ENCODE results near the gene PLA2R1. TPM values are rescaled to one million over a fixed set of nuclear protein-coding genes. Genes with fewer than 3 reads are reported as not detected.

The PLA2R1 gene
- total RNA-seq, 1 experiment from 2014 or later: 8.4 TPM

GRCh38 chr2:160044728-160045127 lies 17.7 kb downstream of the PLA2R1 start:
- peaks cover 23% of the 10 kb centered on the region for H3K4me1 Mint-ChIP-seq (ENCODE audit: insufficient read depth, unreplicated experiment)
- no peak for TF ChIP-seq CTCF (IDR thresholded peaks at IDR 0.05; ENCODE audit: unreplicated experiment)
- CTCF ChIA-PET: interaction anchor here (0.8 kb wide), 1 partner anchor 26 kb away, joined by 3 read pairs; no protein-coding TSS in a partner anchor
- no peak overlapping the region for H3K4me3 Mint-ChIP-seq (ENCODE audit: unreplicated experiment)
- peak overlapping the region; percentile 72 for H3K27ac Mint-ChIP-seq (ENCODE audit: low read depth, unreplicated experiment)
- no peaks in the 10 kb centered on the region for H3K9me3 Mint-ChIP-seq (ENCODE audit: unreplicated experiment)
- intact Hi-C loops (cut with micrococcal nuclease): no loop called here
- H3K27me3 Mint-ChIP-seq (ENCODE audit: insufficient read depth, unreplicated experiment): no peaks in the 10 kb centered on the region
- no TSS peak for BruUV-seq (replicated peaks)
- DNase-seq (ENCODE audit: unreplicated experiment): no peak
- H3K36me3 Mint-ChIP-seq (ENCODE audit: insufficient read depth, unreplicated experiment): peaks cover 24% of the 10 kb centered on the region
- POLR2A ChIA-PET: no interaction called here

DNA sequence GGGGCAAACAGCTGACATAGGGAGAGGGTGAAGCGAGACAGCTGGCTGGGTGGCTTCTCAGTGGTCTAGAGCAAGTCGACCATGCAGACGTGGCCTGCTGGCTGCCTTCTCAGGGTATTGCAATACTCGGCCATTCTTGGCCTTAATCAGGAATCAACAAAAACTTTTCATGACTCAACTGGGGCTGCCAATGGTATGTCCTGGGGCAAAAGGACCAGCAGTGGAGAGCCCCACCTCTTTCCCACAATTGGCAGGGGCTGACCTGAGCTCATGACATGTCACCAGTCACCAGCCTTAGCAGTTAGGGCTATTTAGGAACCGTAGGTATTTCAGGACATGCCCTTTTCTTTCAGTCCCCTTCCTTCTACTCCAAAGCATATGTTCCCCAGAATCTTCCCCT lies 19.1 kb downstream of the PLA2R1 start:
- H3K36me3 Mint-ChIP-seq (ENCODE audit: insufficient read depth, unreplicated experiment): peaks cover 24% of the 10 kb centered on the region
- no peaks in the 10 kb centered on the region for H3K27me3 Mint-ChIP-seq (ENCODE audit: insufficient read depth, unreplicated experiment)
- H3K4me3 Mint-ChIP-seq (ENCODE audit: unreplicated experiment): no peak overlapping the region
- TF ChIP-seq CTCF (IDR thresholded peaks at IDR 0.05; ENCODE audit: unreplicated experiment): no peak
- peak; percentile 86 for DNase-seq (ENCODE audit: unreplicated experiment)
- intact Hi-C loops (cut with micrococcal nuclease): no loop called here
- CTCF ChIA-PET: interaction anchor here (1.1 kb wide), 1 partner anchor 13 kb away, joined by 5 read pairs; no protein-coding TSS in a partner anchor
- no TSS peak for BruUV-seq (replicated peaks)
- H3K4me1 Mint-ChIP-seq (ENCODE audit: insufficient read depth, unreplicated experiment): peaks cover 29% of the 10 kb centered on the region
- H3K27ac Mint-ChIP-seq (ENCODE audit: low read depth, unreplicated experiment): no peak overlapping the region
- POLR2A ChIA-PET: interaction anchor here (0.6 kb wide), 1 partner anchor 187 kb away, joined by 3 read pairs; no protein-coding TSS in a partner anchor
- H3K9me3 Mint-ChIP-seq (ENCODE audit: unreplicated experiment): no peaks in the 10 kb centered on the region

GRCh38 chr2:160042054-160042453 lies 20.4 kb downstream of the PLA2R1 start:
- ChIA-PET POLR2A (interaction anchor here (1.5 kb wide), 1 partner anchor 67 kb away, joined by 3 read pairs; no protein-coding TSS in a partner anchor), CTCF (no interaction called here)
- H3K36me3 Mint-ChIP-seq (ENCODE audit: insufficient read depth, unreplicated experiment): peaks cover 24% of the 10 kb centered on the region
- no peak overlapping the region for H3K4me3 Mint-ChIP-seq (ENCODE audit: unreplicated experiment)
- TF ChIP-seq CTCF (IDR thresholded peaks at IDR 0.05; ENCODE audit: unreplicated experiment): no peak
- BruUV-seq (replicated peaks): no TSS peak
- H3K9me3 Mint-ChIP-seq (ENCODE audit: unreplicated experiment): no peaks in the 10 kb centered on the region
- no peak overlapping the region for H3K27ac Mint-ChIP-seq (ENCODE audit: low read depth, unreplicated experiment)
- intact Hi-C loops (cut with micrococcal nuclease): no loop called here
- H3K4me1 Mint-ChIP-seq (ENCODE audit: insufficient read depth, unreplicated experiment): peaks cover 29% of the 10 kb centered on the region
- H3K27me3 Mint-ChIP-seq (ENCODE audit: insufficient read depth, unreplicated experiment): no peaks in the 10 kb centered on the region
- no peak for DNase-seq (ENCODE audit: unreplicated experiment)

GRCh38 chr2:160041091-160041490 lies 21.3 kb downstream of the PLA2R1 start:
- no peak for TF ChIP-seq CTCF (IDR thresholded peaks at IDR 0.05; ENCODE audit: unreplicated experiment)
- Mint-ChIP-seq H3K36me3 (ENCODE audit: insufficient read depth, unreplicated experiment) (peaks cover 24% of the 10 kb centered on the region), H3K4me1 (ENCODE audit: insufficient read depth, unreplicated experiment) (peaks cover 29% of the 10 kb centered on the region), H3K4me3 (ENCODE audit: unreplicated experiment) (no peak overlapping the region), H3K9me3 (ENCODE audit: unreplicated experiment) (no peaks in the 10 kb centered on the region), H3K27me3 (ENCODE audit: insufficient read depth, unreplicated experiment) (no peaks in the 10 kb centered on the region), H3K27ac (ENCODE audit: low read depth, unreplicated experiment) (no peak overlapping the region)
- POLR2A ChIA-PET: interaction anchor here (0.7 to 1.5 kb wide), 4 partner anchors 23 to 285 kb away, joined by 3 read pairs; no protein-coding TSS in a partner anchor
- DNase-seq (ENCODE audit: unreplicated experiment): no peak
- CTCF ChIA-PET: interaction anchor here (0.6 to 1.1 kb wide), 3 partner anchors 10 to 13 kb away, joined by 3 read pairs; no protein-coding TSS in a partner anchor
- BruUV-seq (replicated peaks): no TSS peak
- intact Hi-C loops (cut with micrococcal nuclease): no loop called here

Measured in MCF 10A (cell line).